Iris pigment epithelial cell (primary cell): ENCODE measurements around the gene CSH1.
"Not testable (repeated sequence)": the region's sequence is repeated elsewhere in the genome, so short reads cannot be mapped to it uniquely, and the experiment has no call there.

Experiments used
- DNase-seq: peaks from one replicate; pipeline ENCODE4 v3.0.0-alpha.2; 2011; ENCODE audit warnings: low read depth

Gene CSH1

GRCh38 chr17:63928966-63929695 is 32.8 kb upstream of the CSH1 start:
- DNase-seq: no peak

- DNase-seq: no peak
These were observed 31.8 kb upstream of the CSH1 start for GRCh38 chr17:63928172-63928666.

- no peak for DNase-seq
These were observed 31.2 kb upstream of the CSH1 start for GRCh38 chr17:63927464-63928171.

GRCh38 chr17:63926164-63926563 is 29.8 kb upstream of the CSH1 start:
- no peak for DNase-seq

GRCh38 chr17:63925615-63926014 is 29.2 kb upstream of the CSH1 start:
- DNase-seq: no peak

GRCh38 chr17:63922402-63922801 is 26.0 kb upstream of the CSH1 start:
- DNase-seq: not testable (repeated sequence)

- DNase-seq: not testable (repeated sequence)
These were observed 24.4 kb upstream of the CSH1 start for GRCh38 chr17:63920779-63921178.

- DNase-seq: not testable (repeated sequence)
These were observed 23.7 kb upstream of the CSH1 start for GRCh38 chr17:63920050-63920449.

- DNase-seq: peak; percentile 53
These were observed 22.9 kb upstream of the CSH1 start for GRCh38 chr17:63919311-63919723.

GRCh38 chr17:63918789-63919305 is 22.5 kb upstream of the CSH1 start, which contains the start of gene GH1:
GH1 (minus strand) TSS chr17:63918839; CDS start chr17:63918776, 63 bp downstream.
- DNase-seq: not testable (repeated sequence)

GRCh38 chr17:63918305-63918704 is 21.9 kb upstream of the CSH1 start:
- DNase-seq: no peak

- no peak for DNase-seq
These were observed 21.3 kb upstream of the CSH1 start for GRCh38 chr17:63917646-63918045.

- not testable (repeated sequence) for DNase-seq
These were observed 20.8 kb upstream of the CSH1 start for GRCh38 chr17:63917206-63917605.

- no peak for DNase-seq
These were observed 20.3 kb upstream of the CSH1 start for GRCh38 chr17:63916566-63917185.

GRCh38 chr17:63915753-63916152 is 19.4 kb upstream of the CSH1 start:
- DNase-seq: not testable (repeated sequence)

- no peak for DNase-seq
These were observed 18.1 kb upstream of the CSH1 start for GRCh38 chr17:63914471-63914870.

GRCh38 chr17:63911657-63912100 is 15.3 kb upstream of the CSH1 start:
- DNase-seq: no peak

- DNase-seq: no peak
These were observed 14.8 kb upstream of the CSH1 start, which contains the start of gene CSHL1 for GRCh38 chr17:63911041-63911635. CSHL1 (minus strand) TSS chr17:63911258; CDS start chr17:63911196, 62 bp downstream.

- no peak for DNase-seq
These were observed 13.7 kb upstream of the CSH1 start for GRCh38 chr17:63910096-63910495.

- not testable (repeated sequence) for DNase-seq
These were observed 13.2 kb upstream of the CSH1 start for GRCh38 chr17:63909586-63909985.

GRCh38 chr17:63907161-63907778 is 10.9 kb upstream of the CSH1 start:
- peak; percentile 11 for DNase-seq
